Measurements from ENCODE around the gene ABHD2.
A peak's percentile ranks its signal among the peaks of the same experiment; 100 is the strongest.

ABHD2 gene

GRCh38 chr15:89170364-89170763 lies 82.1 kb downstream of the ABHD2 start:
- no peak for DNase-seq

- DNase-seq: peak; percentile 39
Observed at GRCh38 chr15:89171136-89172072, 83.1 kb downstream of the ABHD2 start.

GRCh38 chr15:89172921-89173320 lies 84.7 kb downstream of the ABHD2 start:
- no peak for DNase-seq

GRCh38 chr15:89174476-89174875 lies 86.2 kb downstream of the ABHD2 start:
- DNase-seq: no peak

GRCh38 chr15:89175617-89176191 lies 87.4 kb downstream of the ABHD2 start:
- no peak for DNase-seq

- no peak for DNase-seq
Observed at GRCh38 chr15:89177116-89177515, 88.9 kb downstream of the ABHD2 start.

GRCh38 chr15:89177633-89178306 lies 89.5 kb downstream of the ABHD2 start:
- DNase-seq: peak; percentile 70

- DNase-seq: no peak
Observed at GRCh38 chr15:89178307-89178977, 90.2 kb downstream of the ABHD2 start.

GRCh38 chr15:89179966-89180875 lies 92.0 kb downstream of the ABHD2 start:
- no peak for DNase-seq

GRCh38 chr15:89184357-89184756 lies 96.1 kb downstream of the ABHD2 start:
- DNase-seq: no peak

- DNase-seq: no peak
Observed at GRCh38 chr15:89184886-89185526, 96.8 kb downstream of the ABHD2 start.

- DNase-seq: no peak
Observed at GRCh38 chr15:89186803-89187202, 98.5 kb downstream of the ABHD2 start.

- no peak for DNase-seq
Observed at GRCh38 chr15:89187301-89187985, 99.2 kb downstream of the ABHD2 start.

GRCh38 chr15:89187986-89188514 lies 99.8 kb downstream of the ABHD2 start:
- no peak for DNase-seq

- no peak for DNase-seq
Observed at GRCh38 chr15:89192136-89192535, 103.9 kb downstream of the ABHD2 start.

GRCh38 chr15:89192766-89193165 lies 104.5 kb downstream of the ABHD2 start:
- no peak for DNase-seq

GRCh38 chr15:89194608-89195007 lies 106.4 kb downstream of the ABHD2 start:
- no peak for DNase-seq

GRCh38 chr15:89195836-89196235 lies 107.6 kb downstream of the ABHD2 start:
- no peak for DNase-seq

GRCh38 chr15:89196241-89196640 lies 108.0 kb downstream of the ABHD2 start:
- no peak for DNase-seq

- DNase-seq: no peak
Observed at GRCh38 chr15:89196994-89197393, 108.7 kb downstream of the ABHD2 start.

GRCh38 chr15:89197503-89197971 lies 109.3 kb downstream of the ABHD2 start:
- DNase-seq: no peak
